SH-SY5Y (cell line): Measurements from ENCODE around the gene IGDCC3.

ENCODE experiments used
- GATA2 ChIP-seq: IDR thresholded peaks from 2 replicates; pipeline ENCODE4 v1.6.1; 2011; ENCODE audit warnings: mild to moderate bottlenecking, low read depth, low read length
- GATA3 ChIP-seq: IDR thresholded peaks from 2 replicates; pipeline ENCODE4 v1.6.1; 2011; ENCODE audit warnings: low read depth, mild to moderate bottlenecking, low read length, moderate library complexity

DNA sequence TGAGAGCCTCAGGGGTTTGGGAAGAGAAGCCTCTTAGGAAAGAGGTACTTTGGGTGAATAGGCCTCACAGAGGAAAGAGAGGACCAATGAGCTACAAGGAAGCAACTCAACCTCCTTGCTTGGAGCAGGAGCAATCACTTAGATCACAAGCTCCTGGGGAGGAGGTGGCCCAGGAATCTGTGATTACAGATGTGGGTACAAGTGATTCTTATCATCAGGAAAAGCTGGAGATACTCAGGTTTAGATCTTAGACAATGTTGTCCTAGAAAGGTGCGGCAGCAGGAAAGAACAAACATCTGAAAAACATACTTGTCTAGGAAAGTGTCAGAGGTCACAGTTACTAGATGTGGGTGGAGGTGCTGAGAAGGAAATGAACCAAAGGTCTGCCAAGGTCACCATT lies 99.3 kb downstream of the IGDCC3 start:
- TF ChIP-seq GATA2 (no peak), GATA3 (no peak)
